ENCODE data around the gene RSPRY1.

The RSPRY1 gene

DNA sequence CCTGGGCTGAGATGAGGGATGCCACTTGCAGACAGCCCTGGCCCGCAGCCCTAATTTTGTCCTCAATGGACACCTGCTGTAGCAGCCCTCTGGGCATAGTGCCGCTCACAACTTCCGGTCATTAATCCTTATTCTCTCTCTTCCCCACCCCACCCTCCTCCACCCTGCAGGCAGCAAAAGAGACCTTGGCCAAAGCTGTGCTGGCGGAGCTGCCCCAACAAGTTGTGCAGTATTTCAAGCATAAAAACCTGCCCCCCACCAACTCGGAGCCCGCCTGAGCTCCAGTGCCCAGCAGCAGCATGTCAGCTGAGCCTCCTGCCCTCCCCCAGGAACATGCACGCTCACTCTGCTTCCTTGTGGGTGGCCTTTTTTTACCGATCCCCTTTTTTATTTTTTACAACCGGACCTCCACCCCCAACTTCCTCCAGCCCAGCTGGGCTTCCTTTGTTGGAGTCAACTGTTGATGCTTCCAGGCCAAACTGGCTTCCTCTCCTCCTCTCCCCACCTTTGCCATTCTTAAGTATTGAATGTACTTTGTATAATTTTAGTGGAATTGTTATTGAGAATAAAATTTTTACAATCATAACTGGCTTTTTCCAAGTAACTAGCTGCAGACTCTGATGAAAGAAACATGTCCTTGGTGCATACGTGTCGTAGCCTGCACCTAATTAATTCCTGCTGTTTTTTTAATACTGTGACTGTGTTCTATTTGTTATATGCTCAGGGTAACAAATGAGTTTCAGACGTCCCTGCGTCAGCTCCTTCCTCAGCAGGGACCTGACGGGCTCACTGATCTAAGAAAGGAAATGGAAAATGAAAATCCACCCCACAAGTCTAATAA is 38.5 kb upstream of the RSPRY1 start:
- TF ChIP-seq, protein P1, sequence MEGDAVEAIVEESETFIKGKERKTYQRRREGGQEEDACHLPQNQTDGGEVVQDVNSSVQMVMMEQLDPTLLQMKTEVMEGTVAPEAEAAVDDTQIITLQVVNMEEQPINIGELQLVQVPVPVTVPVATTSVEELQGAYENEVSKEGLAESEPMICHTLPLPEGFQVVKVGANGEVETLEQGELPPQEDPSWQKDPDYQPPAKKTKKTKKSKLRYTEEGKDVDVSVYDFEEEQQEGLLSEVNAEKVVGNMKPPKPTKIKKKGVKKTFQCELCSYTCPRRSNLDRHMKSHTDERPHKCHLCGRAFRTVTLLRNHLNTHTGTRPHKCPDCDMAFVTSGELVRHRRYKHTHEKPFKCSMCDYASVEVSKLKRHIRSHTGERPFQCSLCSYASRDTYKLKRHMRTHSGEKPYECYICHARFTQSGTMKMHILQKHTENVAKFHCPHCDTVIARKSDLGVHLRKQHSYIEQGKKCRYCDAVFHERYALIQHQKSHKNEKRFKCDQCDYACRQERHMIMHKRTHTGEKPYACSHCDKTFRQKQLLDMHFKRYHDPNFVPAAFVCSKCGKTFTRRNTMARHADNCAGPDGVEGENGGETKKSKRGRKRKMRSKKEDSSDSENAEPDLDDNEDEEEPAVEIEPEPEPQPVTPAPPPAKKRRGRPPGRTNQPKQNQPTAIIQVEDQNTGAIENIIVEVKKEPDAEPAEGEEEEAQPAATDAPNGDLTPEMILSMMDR (IDR thresholded peaks at IDR 0.05; ENCODE audit: low read depth, low read length, missing control alignments), result no peak
- no peak overlapping the region; the same call in 1 of the 2 replicates for H3K4me3 ChIP-seq (replicated peaks; ENCODE audit: low read depth, low read length)
- DNase-seq (ENCODE audit: extremely low read depth, low read depth), result peak; percentile 69

DNA sequence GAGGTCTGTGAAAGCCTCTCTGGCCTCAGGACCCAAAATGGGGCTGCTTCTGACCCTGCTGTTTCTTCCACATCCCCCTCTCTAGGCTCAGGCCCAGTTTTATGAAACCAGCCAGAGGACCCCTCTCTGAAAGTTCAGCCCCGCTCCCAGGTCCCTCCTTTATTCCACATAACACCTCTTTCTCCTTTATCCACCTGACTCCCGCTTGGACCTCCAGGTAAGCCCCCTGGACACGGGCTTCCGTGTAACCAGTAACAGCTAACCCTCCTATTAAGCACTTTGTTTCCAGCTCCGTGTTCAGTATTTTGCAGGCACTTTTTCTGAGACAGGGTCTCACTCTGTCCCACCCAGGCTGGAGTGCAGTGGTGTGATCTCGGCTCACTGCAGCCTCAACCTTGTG is 37.6 kb upstream of the RSPRY1 start:
- no peak overlapping the region for H3K4me3 ChIP-seq (replicated peaks; ENCODE audit: low read depth, low read length)
- TF ChIP-seq, protein P1 (IDR thresholded peaks at IDR 0.05; ENCODE audit: low read depth, low read length, missing control alignments), result no peak
- no peak for DNase-seq (ENCODE audit: extremely low read depth, low read depth)

DNA sequence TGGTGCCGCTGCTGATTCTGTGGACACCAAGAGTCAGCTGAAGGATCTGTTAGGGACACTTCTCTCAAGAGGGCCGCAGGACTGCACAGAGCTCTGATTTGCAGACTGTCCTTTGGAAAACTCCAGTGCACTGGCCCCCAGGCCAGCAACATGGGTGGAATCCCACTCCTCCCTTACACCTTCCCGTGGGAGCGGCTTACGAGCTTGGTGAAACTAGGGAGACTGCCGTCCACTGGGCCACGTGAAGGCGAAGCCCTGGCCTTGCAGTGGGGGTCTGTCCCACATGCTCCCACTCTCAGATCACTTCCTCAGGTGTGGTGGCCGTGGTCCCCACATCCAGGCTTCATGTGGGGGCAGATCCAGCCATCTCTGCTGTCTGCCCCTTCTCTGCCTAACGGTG is 36.7 kb upstream of the RSPRY1 start:
- TF ChIP-seq, protein P1 (IDR thresholded peaks at IDR 0.05; ENCODE audit: low read depth, low read length, missing control alignments), result no peak
- no peak overlapping the region for H3K4me3 ChIP-seq (replicated peaks; ENCODE audit: low read depth, low read length)
- DNase-seq (ENCODE audit: extremely low read depth, low read depth), result no peak

DNA sequence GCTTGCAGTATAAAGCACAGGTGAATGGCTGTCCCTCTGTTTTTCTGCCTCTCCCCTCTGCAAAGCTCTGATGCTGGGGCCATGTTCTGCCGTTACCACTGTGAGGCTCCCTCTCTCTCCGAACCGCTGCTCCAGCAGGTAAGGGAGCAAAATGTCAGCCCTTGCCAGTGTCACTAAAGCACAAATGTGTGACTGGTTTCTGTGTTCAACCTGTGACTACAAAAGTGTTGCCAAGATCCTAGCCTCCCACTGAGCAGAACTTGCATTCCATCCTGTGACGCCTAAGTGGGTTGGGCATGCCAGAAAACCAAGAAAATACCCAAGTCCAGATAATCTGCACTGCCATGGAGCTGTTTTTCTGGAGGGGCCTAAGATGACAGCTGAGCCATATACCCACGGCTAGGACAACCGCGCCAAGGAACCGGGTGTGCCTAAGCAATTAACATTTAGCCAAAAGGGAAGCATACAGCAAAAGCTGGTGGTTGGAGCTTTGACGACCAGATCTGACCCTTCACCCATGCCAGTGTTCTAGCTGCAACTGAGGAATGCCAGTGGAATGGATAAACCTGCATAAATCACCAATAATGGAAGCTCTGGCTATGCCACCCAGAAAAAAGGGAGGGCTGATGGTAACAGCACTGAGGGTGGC is 35.3 kb upstream of the RSPRY1 start:
- no peak overlapping the region for H3K4me3 ChIP-seq (replicated peaks; ENCODE audit: low read depth, low read length)
- no peak for DNase-seq (ENCODE audit: extremely low read depth, low read depth)
- TF ChIP-seq, protein P1 (IDR thresholded peaks at IDR 0.05; ENCODE audit: low read depth, low read length, missing control alignments), result no peak

DNA sequence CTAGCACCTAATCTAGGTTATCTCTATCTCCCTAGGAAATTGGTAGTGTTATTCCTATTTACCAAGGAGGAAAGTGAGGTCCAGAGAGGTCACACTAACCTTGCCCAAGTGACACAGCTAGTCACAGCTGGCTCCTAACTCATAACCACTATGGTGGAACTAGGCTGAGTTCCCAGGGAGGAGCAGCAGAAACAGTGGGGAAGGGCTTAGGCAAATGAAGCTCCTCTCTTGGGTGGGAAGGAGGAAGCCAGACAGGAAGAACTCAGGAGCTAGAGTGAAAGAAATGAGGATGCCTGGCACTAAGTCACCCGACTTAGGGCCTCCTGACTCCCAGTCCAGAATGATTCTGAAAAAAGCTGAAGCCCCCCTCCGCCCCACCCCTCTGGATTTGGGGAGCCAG is 34.8 kb upstream of the RSPRY1 start:
- TF ChIP-seq, protein P1 (IDR thresholded peaks at IDR 0.05; ENCODE audit: low read depth, low read length, missing control alignments), result no peak

DNA sequence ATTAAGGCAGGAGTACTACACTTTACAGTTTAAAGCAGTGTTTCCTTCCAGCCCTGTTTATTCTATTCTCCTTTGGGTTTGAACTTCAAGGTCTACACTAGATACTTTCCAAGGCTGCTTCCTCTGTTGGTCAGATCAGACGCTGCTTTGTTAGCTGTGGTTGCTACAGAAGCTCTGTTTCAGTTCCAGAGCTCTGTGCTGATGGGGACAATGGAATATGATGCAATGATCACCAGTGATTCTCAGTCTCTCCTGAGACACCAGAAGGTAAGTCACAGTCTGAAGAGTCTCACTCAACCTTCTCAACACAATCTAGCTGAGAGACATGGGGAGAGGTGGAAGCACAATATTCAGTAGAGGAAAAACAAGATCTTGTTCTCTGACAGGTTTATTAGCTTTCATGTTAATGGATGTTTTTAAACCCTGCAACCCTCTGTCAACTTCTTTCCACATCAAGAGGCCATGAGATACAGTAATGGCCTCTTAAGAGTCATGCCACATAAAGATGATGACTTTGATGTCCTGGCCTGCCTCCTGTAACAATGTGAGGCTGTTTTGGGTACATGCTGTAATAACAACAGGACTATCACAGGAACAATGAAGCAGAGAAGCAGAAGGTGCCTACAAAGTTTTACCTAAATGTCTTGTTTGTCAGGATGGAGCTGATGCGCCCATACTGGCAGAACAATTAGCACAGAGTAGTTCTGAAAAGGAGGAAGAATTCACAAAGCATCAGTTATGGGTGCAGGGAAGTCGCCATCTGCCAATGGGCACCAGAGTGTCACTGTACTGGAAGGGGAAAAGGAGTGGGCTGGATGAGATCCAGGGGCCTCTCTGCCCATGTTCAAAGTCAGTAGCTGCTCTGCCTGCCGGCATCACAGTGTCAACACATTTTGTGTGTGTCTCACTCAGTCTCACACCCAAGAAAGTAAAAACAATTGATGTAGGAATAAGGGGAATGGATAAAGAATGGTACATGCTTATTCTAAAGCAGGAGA is 33.7 kb upstream of the RSPRY1 start:
- no peak for DNase-seq (ENCODE audit: extremely low read depth, low read depth)
- no peak overlapping the region for H3K4me3 ChIP-seq (replicated peaks; ENCODE audit: low read depth, low read length)
- TF ChIP-seq, protein P1 (IDR thresholded peaks at IDR 0.05; ENCODE audit: low read depth, low read length, missing control alignments), result no peak

More for the DNA sequence above, 34.8 kb upstream of the RSPRY1 start:
- DNase-seq (ENCODE audit: extremely low read depth, low read depth), result no peak
- no peak overlapping the region for H3K4me3 ChIP-seq (replicated peaks; ENCODE audit: low read depth, low read length)
